Astrocyte of the spinal cord (primary cell): ENCODE data around the gene PHRF1.
"Not testable (repeated sequence)": the region's sequence is repeated elsewhere in the genome, so short reads cannot be mapped to it uniquely, and the experiment has no call there.

Source experiments
- DNase-seq: peaks from one replicate; pipeline ENCODE4 v3.0.0; 2011; ENCODE audit warnings: low read depth, low spot score
- H3K4me3 ChIP-seq: 2 replicates; pipeline ENCODE4 v1.5.1; 2011; ENCODE audit warnings: low read depth, mild to moderate bottlenecking, low read length, moderate library complexity
- in situ Hi-C: cut with HindIII; loops from 2 replicates; pipeline ENCODE4 v1.10.0; 2017; ENCODE audit warnings: low sequenced_read_pairs
- TF ChIP-seq, protein P1 (sequence below): IDR thresholded peaks from 2 replicates; pipeline ENCODE4 v1.5.1; 2012; ENCODE audit warnings: low read depth, mild to moderate bottlenecking, low read length, inconsistent platforms

The PHRF1 gene

GRCh38 chr11:569158-569885 lies 6.9 kb upstream of the PHRF1 start:
- TF ChIP-seq, protein P1, sequence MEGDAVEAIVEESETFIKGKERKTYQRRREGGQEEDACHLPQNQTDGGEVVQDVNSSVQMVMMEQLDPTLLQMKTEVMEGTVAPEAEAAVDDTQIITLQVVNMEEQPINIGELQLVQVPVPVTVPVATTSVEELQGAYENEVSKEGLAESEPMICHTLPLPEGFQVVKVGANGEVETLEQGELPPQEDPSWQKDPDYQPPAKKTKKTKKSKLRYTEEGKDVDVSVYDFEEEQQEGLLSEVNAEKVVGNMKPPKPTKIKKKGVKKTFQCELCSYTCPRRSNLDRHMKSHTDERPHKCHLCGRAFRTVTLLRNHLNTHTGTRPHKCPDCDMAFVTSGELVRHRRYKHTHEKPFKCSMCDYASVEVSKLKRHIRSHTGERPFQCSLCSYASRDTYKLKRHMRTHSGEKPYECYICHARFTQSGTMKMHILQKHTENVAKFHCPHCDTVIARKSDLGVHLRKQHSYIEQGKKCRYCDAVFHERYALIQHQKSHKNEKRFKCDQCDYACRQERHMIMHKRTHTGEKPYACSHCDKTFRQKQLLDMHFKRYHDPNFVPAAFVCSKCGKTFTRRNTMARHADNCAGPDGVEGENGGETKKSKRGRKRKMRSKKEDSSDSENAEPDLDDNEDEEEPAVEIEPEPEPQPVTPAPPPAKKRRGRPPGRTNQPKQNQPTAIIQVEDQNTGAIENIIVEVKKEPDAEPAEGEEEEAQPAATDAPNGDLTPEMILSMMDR = no peak
- peak overlapping the region; percentile 55 for H3K4me3 ChIP-seq
- no peak for DNase-seq
- in situ Hi-C loops = no loop called here

DNA sequence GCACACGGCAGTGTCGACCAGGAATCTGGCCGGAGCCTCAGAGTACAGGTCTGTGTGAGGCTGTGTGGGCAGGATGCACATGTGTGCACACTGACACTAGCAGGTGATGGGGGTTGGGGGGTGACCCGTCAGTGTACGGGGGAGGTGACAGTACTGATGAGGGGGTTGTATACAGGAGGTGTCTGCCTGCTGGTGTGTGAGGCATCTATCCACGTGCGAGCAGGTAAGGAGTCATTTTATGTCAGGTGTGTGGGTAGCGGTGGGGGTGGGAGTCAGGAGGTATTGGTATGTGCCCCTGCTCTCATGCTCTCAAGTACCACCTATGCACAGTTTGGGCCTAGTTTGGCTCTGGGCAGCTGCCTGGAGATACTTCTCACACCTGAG lies 4.5 kb upstream of the PHRF1 start:
- H3K4me3 ChIP-seq = no peak overlapping the region
- in situ Hi-C loops = no loop called here
- TF ChIP-seq, protein P1 = no peak
- no peak for DNase-seq

- TF ChIP-seq, protein P1 = no peak
- in situ Hi-C loops = no loop called here
- no peak overlapping the region for H3K4me3 ChIP-seq
These were observed 3.0 kb upstream of the PHRF1 start for GRCh38 chr11:573146-573759.

GRCh38 chr11:574031-574570 lies 2.2 kb upstream of the PHRF1 start:
- in situ Hi-C loops, H3K4me3 ChIP-seq, DNase-seq: not testable (repeated sequence)

More at GRCh38 chr11:573146-573759, 3.0 kb upstream of the PHRF1 start:
- no peak for DNase-seq

DNA sequence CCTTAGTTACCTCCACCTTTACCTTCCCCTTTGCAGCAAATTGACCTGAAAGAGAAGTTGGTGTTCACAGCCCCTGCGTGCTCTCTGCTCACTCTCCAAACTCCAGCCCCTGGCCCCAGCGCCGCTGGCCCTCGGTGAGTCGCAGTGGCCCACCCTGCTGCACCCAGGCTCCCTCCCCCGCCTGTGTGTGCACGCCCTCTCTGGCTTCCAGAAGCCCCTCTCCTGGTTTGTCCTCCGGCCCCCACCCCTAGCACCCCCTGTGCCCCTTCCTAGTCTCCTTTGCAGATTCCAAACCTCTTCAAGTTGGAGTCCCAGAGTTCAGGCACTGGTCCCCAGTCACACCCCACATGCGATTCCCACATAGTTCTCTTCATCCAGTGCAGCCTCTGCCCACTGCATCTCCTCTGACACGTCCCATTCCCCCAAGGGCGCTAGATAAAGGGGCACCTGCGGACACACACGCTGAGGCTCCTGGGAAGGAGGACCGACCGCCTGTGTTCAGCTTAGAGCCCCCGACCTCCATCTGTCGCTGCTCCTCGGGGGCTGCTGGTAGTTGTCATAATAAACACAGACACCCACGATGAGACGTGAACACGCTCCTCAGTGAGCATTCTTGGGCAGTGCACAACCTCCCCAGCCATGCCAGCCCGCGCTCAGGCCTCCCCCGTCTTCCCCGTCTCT lies 1.5 kb upstream of the PHRF1 start:
- in situ Hi-C loops = no loop called here
- no peak for DNase-seq
- H3K4me3 ChIP-seq = peak overlapping the region; percentile 48
- TF ChIP-seq, protein P1 = no peak

DNA sequence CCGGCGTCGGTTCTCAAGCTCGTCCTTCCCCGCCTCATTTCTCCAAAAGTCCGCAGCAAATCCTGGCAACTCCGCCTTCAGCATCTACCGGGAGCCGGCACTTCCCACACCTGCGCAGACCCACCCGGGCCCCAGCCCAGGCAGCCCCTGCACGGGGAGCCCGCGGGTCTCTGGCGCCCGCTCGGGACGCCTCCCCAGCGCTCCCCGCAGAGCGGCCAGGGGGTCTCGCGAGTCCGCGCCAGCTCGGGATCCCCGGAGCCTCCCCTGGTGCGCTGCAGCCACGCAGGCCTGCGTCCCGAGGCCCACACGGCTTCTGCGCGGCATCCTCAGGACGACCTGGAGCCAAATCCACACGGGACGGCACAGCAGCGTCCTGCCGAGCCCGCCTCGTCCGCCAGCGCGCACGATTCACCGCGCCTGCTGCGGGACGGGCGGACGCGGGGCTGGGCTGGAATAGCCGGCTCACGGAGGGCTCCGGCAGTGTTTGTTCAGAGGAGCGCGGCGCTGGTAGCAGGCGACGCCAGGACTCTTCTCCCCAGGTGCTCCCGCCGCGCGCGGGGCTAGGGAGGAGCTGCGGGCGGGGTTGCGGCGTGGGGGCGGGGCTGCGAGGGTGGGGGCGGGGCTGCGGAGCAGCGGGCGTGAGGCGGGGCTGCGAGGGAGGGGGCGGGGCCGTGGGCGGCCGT lies 816 bp upstream of the PHRF1 start:
- peak; percentile 12 for DNase-seq
- TF ChIP-seq, protein P1 = no peak
- in situ Hi-C loops = no loop called here

More for the DNA sequence above, 816 bp upstream of the PHRF1 start:
- H3K4me3 ChIP-seq = peak overlapping the region; percentile 48
